ENCODE data around the gene ASPG. TPM values are rescaled to one million over a fixed set of nuclear protein-coding genes. Genes with fewer than 3 reads are reported as not detected.

Gene ASPG
- total RNA-seq, 1 experiment from 2014 or later = 3.4 TPM

- no peak for TF ChIP-seq ZNF512 (CRISPR knock-in tag; IDR thresholded peaks at IDR 0.05; ENCODE audit: borderline replicate concordance)
- no peak for TF ChIP-seq ZNF281 (CRISPR knock-in tag; IDR thresholded peaks at IDR 0.05)
- TF ChIP-seq SP1 (CRISPR knock-in tag; conservative IDR thresholded peaks at IDR 0.05) = no peak
- no peak for TF ChIP-seq TP53 (CRISPR knock-in tag; IDR thresholded peaks at IDR 0.05)
- no peak for TF ChIP-seq SMAD4 (CRISPR knock-in tag; IDR thresholded peaks at IDR 0.05)
- TF ChIP-seq ZNF232 (CRISPR knock-in tag; IDR thresholded peaks at IDR 0.05) = no peak
- no peak for TF ChIP-seq MAX (CRISPR knock-in tag; IDR thresholded peaks at IDR 0.05)
- TF ChIP-seq ZNF396 (CRISPR knock-in tag; IDR thresholded peaks at IDR 0.05; ENCODE audit: borderline replicate concordance) = no peak
- no peak for TF ChIP-seq ZBTB21 (CRISPR knock-in tag; IDR thresholded peaks at IDR 0.05; ENCODE audit: borderline replicate concordance)
Measured at GRCh38 chr14:104099096-104100041, 13.9 kb downstream of the ASPG start (continued).

GRCh38 chr14:104100171-104101085, 14.9 kb downstream of the ASPG start:
- DNase-seq (ENCODE audit: low spot score) (no peak), ATAC-seq (no peak)
- Mint-ChIP-seq H3K4me3 (no peak overlapping the region), H3K36me3 (no peaks in the 10 kb centered on the region), H3K9me3 (no peaks in the 10 kb centered on the region), H3K27ac (no peak overlapping the region), H3K4me1 (no peaks in the 10 kb centered on the region), H3K27me3 (ENCODE audit: low read depth) (no peaks in the 10 kb centered on the region)
- ChIA-PET CTCF (no interaction called here), POLR2A (no interaction called here)
- no peak for TF ChIP-seq ESRRA (CRISPR knock-in tag; IDR thresholded peaks at IDR 0.05; ENCODE audit: borderline replicate concordance)
- TF ChIP-seq CDX4 (CRISPR knock-in tag; IDR thresholded peaks at IDR 0.05; ENCODE audit: borderline replicate concordance) = no peak
- no peak for TF ChIP-seq ZBTB43 (CRISPR knock-in tag; IDR thresholded peaks at IDR 0.05)
- no peak for TF ChIP-seq GRHL2 (CRISPR knock-in tag; IDR thresholded peaks at IDR 0.05; ENCODE audit: insufficient replicate concordance, severe bottlenecking)
